ENCODE measurements around the gene LPP. TPM values are rescaled to one million over a fixed set of nuclear protein-coding genes. Genes with fewer than 3 reads are reported as not detected.

LPP gene
- total and polyA plus RNA-seq, 2 of the 13 experiments (the other 11 are each of a cell fraction or from before 2014, with no cell fraction given) = 19.2 to 29.9 TPM

DNA sequence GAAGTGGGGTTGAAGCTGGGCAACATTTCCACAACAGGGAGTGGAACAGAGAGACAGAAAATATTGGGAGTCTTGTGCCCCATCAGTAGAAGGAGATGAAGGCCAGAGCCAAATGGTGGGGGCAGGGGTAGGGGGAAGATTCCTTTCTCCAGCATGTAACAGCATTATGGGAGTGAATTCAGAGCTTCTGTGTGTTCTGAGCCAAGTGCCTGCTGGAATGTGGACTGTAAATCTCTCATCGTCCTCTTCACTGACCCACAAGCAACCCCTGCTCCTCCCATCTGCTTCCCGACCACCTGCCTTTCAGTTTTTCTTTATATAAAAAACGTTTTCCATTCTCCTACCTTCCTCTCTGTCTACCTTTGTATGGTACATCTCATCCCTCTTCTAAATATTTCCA is 673.6 kb downstream of the LPP start (continued):
- TF ChIP-seq ZNF441 (CRISPR knock-in tag; IDR thresholded peaks at IDR 0.05; ENCODE audit: borderline replicate concordance) (no peak), HES4 (CRISPR knock-in tag; IDR thresholded peaks at IDR 0.05; ENCODE audit: borderline replicate concordance) (no peak), GABPA (IDR thresholded peaks at IDR 0.05; ENCODE audit: low read depth, low read length) (no peak), GABPA (CRISPR knock-in tag; IDR thresholded peaks at IDR 0.05; ENCODE audit: low read depth) (no peak), SIX1 (CRISPR knock-in tag; IDR thresholded peaks at IDR 0.05; ENCODE audit: borderline replicate concordance) (no peak), CC2D1A (CRISPR knock-in tag; IDR thresholded peaks at IDR 0.05) (no peak), HNF4G (IDR thresholded peaks at IDR 0.05; ENCODE audit: borderline replicate concordance, low read depth, low read length) (no peak), HNF4G (CRISPR knock-in tag; IDR thresholded peaks at IDR 0.05; ENCODE audit: borderline replicate concordance, low read depth) (no peak), PLRG1 (conservative IDR thresholded peaks at IDR 0.05) (no peak), GFI1 (CRISPR knock-in tag; IDR thresholded peaks at IDR 0.05; ENCODE audit: borderline replicate concordance) (no peak)

DNA sequence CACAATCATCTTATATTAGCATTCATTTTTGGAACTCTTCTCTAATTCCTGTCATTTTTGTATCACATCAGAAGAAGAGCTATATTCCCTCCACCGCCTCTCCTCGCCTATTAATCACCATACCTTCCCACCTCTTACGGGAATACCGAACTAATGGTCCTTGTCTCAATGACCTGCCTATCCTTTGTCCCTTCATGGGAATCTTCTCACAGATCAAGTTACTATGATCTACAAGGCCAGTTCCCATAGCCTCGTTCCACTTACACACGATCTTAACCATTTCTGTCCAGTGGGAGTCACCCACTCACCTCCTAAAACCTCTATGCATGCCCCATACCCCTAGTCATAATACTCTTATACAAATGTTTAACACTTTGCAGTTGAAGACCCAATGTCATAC is 675.2 kb downstream of the LPP start:
- Histone ChIP-seq H3K4me1 (ENCODE audit: insufficient read depth, low read length) (peaks cover 9% of the 10 kb centered on the region; the same call in 1 of the 2 replicates), H3K27me3 (ENCODE audit: control insufficient read depth in 1 of 2, insufficient read depth in 2 of 2, low read length in 2 of 2) (no peaks in the 10 kb centered on the region), H3K79me2 (ENCODE audit: insufficient read depth, low read length) (no peaks in the 10 kb centered on the region), H2AFZ (ENCODE audit: low read length) (no peak overlapping the region), H3K4me2 (ENCODE audit: low read depth, low read length) (no peak overlapping the region), H3K9ac (ENCODE audit: insufficient read depth, low read depth, low read length) (no peak overlapping the region), H3K9me3 (ENCODE audit: low read length) (no peaks in the 10 kb centered on the region), H4K20me1 (ENCODE audit: insufficient read depth, low read length) (no peaks in the 10 kb centered on the region), H3K36me3 (replicated peaks in 1 of 2; ENCODE audit: control insufficient read depth in 1 of 2, insufficient read depth in 2 of 2, low read length in 2 of 2) (no peaks in the 10 kb centered on the region), H3K27ac (ENCODE audit: extremely low read length, insufficient read depth, low read length) (no peak overlapping the region), H3K4me3 (replicated peaks in 1 of 3; ENCODE audit: insufficient read depth in 1 of 3, low read depth in 2 of 3, low read length in 3 of 3) (no peak overlapping the region)
- FAIRE-seq (no peak), ATAC-seq (no peak), DNase-seq (ENCODE audit: low spot score) (no peak)
- TF ChIP-seq SMAD3 (CRISPR knock-in tag; IDR thresholded peaks at IDR 0.05) (no peak), TBX3 (IDR thresholded peaks at IDR 0.05; ENCODE audit: borderline replicate concordance) (no peak), SRSF1 (optimal IDR thresholded peaks at IDR 0.05; ENCODE audit: low read depth, low read length) (no peak), JUN (CRISPR knock-in tag; IDR thresholded peaks at IDR 0.05) (no peak)
- ChIA-PET POLR2A (no interaction called here), CTCF (ENCODE audit: low intra/inter-chr PET ratio, low total read pairs) (no interaction called here)
- BruUV-seq (replicated peaks) = no TSS peak
- 97% methylated on average over 6 of the region's 6 CpGs for WGBS (ENCODE audit: low lambda C conversion rate)
- intact Hi-C loops (cut with micrococcal nuclease; ENCODE audit: unreplicated experiment) (no loop called here), in situ Hi-C loops (cut with HindIII; ENCODE audit: extremely low pct_ligation_motif_present, low pct_unique_long_range_greater_than_20kb) (no loop called here)
